Stimulated activated CD4-positive, alpha-beta T cell treated with anti-CD3 and anti-CD28 coated beads, Interleukin-12 subunit alpha, Interleukin-12 subunit beta, amount 100 ng/mL, for 4 hours (primary cell): ENCODE measurements around the gene OGFOD3.
"Not testable (repeated sequence)": the region's sequence is repeated elsewhere in the genome, so short reads cannot be mapped to it uniquely, and the experiment has no call there.

Experiments
- DNase-seq: peaks from one replicate; pipeline ENCODE4 v3.0.0-alpha.2; 2020

Gene OGFOD3

GRCh38 chr17:82386255-82386831 lies 32.0 kb downstream of the OGFOD3 start:
- no peak for DNase-seq

GRCh38 chr17:82385559-82386254 lies 32.7 kb downstream of the OGFOD3 start:
- no peak for DNase-seq

GRCh38 chr17:82384730-82385481 lies 33.5 kb downstream of the OGFOD3 start:
- DNase-seq: no peak

- no peak for DNase-seq
Observed at GRCh38 chr17:82384051-82384729, 34.2 kb downstream of the OGFOD3 start.

GRCh38 chr17:82383411-82383810 lies 35.0 kb downstream of the OGFOD3 start:
- DNase-seq: no peak

- DNase-seq: no peak
Observed at GRCh38 chr17:82382933-82383255, 35.5 kb downstream of the OGFOD3 start.

- not testable (repeated sequence) for DNase-seq
Observed at GRCh38 chr17:82382220-82382932, 36.0 kb downstream of the OGFOD3 start.

- DNase-seq: not testable (repeated sequence)
Observed at GRCh38 chr17:82381703-82382009, 36.7 kb downstream of the OGFOD3 start.

- DNase-seq: no peak
Observed at GRCh38 chr17:82380860-82381702, 37.3 kb downstream of the OGFOD3 start.

- DNase-seq: no peak
Observed at GRCh38 chr17:82378741-82379021, 39.7 kb downstream of the OGFOD3 start.

GRCh38 chr17:82377924-82378740 lies 40.3 kb downstream of the OGFOD3 start:
- DNase-seq: no peak

GRCh38 chr17:82377294-82377693 lies 41.1 kb downstream of the OGFOD3 start:
- not testable (repeated sequence) for DNase-seq

GRCh38 chr17:82376042-82376730 lies 42.2 kb downstream of the OGFOD3 start:
- DNase-seq: no peak

GRCh38 chr17:82375359-82376041 lies 42.9 kb downstream of the OGFOD3 start:
- DNase-seq: no peak

- no peak for DNase-seq
Observed at GRCh38 chr17:82374626-82375331, 43.6 kb downstream of the OGFOD3 start.

GRCh38 chr17:82373731-82374625 lies 44.4 kb downstream of the OGFOD3 start:
- DNase-seq: no peak

- DNase-seq: not testable (repeated sequence)
Observed at GRCh38 chr17:82373072-82373452, 45.3 kb downstream of the OGFOD3 start.

GRCh38 chr17:82372249-82373071 lies 45.9 kb downstream of the OGFOD3 start:
- DNase-seq: no peak
